A549 treated with Hydrocortisone at 1 μM for 4 hours (cell line): ENCODE data around the gene ZNF215. TPM values are rescaled to one million over a fixed set of nuclear protein-coding genes. Genes with fewer than 3 reads are reported as not detected.

Experiments
- total RNA-seq: library from RNA; stranded (reverse); fragments of 200-300 nt; extraction: Qiagen RNA extraction; gene quantifications from 5 replicates; pipeline ENCODE4 v1.2.3, GENCODE V29; 2022

ZNF215 gene
- total RNA-seq, result 0.78 to 1.0 TPM (median 0.85 TPM) in 5 replicates

DNA sequence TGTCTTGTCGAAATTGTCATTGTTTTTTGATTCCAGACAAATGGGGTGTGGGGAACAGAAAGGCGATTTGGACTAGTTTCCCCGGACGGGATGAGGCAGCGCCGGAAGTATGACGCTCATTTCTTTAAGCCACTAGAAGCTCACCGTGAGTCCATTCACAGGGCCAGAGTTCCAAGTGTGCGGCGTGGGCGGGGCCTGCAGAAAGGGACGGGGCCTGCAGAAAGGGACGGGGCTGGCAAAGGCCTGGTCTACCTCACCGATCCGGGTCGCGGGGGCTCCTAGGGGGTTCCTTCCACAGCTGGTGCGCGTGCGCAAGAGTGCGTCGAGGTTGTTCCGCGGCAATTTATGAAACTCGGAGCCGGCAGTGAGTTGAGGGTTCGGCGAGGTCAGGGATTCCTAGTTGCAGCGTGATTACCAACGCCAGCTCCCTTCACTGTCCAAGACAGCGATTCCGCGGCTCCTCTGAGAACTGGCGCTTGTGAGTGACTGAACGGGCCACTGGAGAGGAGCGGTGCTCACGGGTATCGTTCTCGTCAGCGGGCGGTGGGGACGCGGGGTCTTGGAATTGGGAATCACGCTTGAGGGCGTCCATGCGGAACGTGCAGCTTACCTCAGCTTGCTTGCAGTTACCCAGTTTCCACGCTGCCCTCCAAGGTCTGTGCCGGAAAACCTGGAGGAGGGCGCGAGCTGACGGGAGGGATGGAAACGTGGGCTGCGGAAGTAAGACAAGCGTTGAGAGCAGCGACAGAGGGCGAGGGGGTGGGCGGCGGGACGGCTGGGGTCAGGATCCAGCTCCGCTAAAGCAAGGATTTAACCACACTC is at the start of gene ZNF215:
ZNF215 (plus strand) TSS at position 219 of the 822 bp plus-strand sequence. CDS start 5,847 bp downstream, outside the sequence.

DNA sequence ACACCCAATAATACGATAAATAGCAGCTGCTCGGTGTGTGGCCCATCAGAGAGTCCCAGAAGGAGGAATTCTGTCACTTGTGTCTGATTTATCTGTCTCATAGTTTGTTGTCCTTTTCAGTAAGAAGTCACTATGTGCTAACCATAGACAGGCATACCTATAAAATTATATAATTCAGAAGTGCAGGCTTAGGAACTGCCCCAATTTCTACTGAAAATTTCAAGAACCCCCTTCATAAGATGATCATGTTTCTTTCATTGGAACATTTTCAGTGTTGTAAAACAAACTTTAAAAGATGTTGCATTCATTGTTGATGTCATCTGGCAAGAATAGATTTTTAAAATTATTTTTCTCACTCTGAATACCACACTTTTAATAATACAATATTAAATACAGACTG is 33.8 kb upstream of the ZNF215 start, which contains the start of gene OR2D2:
OR2D2 (minus strand) TSS at position 101 of the 400 bp plus-strand sequence; CDS start at position 101, 0 bp downstream.

GRCh38 chr11:6920702-6921101 is 5.5 kb upstream of the ZNF215 start, which contains the start of gene OR2D3:
Gene OR2D3 (plus strand): TSS chr11:6921002. CDS start chr11:6921002, 0 bp downstream.

Other genes with a start within 250 kb of the ZNF215 start
- gene MRPL17, start 243.1 kb upstream of the ZNF215 start, total RNA-seq, result 80.2 to 104 TPM (median 93.9 TPM) in 5 replicates
- 0.07 to 0.20 TPM in 2 of 5 replicates, not detected in the others for gene OR2AG2, start 154.4 kb upstream of the ZNF215 start, total RNA-seq
- not detected in 5 replicates for gene OR2AG1, start 143.4 kb upstream of the ZNF215 start, total RNA-seq
- not detected in 5 replicates for gene OR6A2, start 126.7 kb upstream of the ZNF215 start, total RNA-seq
- not detected in 5 replicates for gene OR10A5, start 80.7 kb upstream of the ZNF215 start, total RNA-seq
- gene OR10A2, start 63.4 kb upstream of the ZNF215 start, total RNA-seq, result not detected in 5 replicates
- not detected in 5 replicates for gene OR10A4, start 49.8 kb upstream of the ZNF215 start, total RNA-seq
- gene OR2D2, start 33.9 kb upstream of the ZNF215 start, total RNA-seq, result not detected in 5 replicates
- gene OR2D3, start 5.4 kb upstream of the ZNF215 start, total RNA-seq, result not detected in 5 replicates
- gene ZNF214, start 93.9 kb downstream of the ZNF215 start, total RNA-seq, result 0.76 to 1.9 TPM (median 0.83 TPM) in 5 replicates
- not detected in 5 replicates for gene NLRP14, start 94.1 kb downstream of the ZNF215 start, total RNA-seq
- gene RBMXL2, start 162.6 kb downstream of the ZNF215 start, total RNA-seq, result not detected in 5 replicates